ENCODE results near the gene FBN1.
A peak's percentile ranks its signal among the peaks of the same experiment; 100 is the strongest.

The FBN1 gene

GRCh38 chr15:48532946-48533345, 112.6 kb downstream of the FBN1 start:
- peak; percentile 72 for ATAC-seq
- TF ChIP-seq SNAI2 (CRISPR knock-in tag; IDR thresholded peaks at IDR 0.05) (no peak), GLIS3 (CRISPR knock-in tag; IDR thresholded peaks at IDR 0.05) (no peak), ZFP30 (CRISPR knock-in tag; IDR thresholded peaks at IDR 0.05) (no peak), ARNTL (CRISPR knock-in tag; IDR thresholded peaks at IDR 0.05; ENCODE audit: borderline replicate concordance, low read depth) (no peak), ZNF70 (CRISPR knock-in tag; IDR thresholded peaks at IDR 0.05) (no peak), TCF4 (CRISPR knock-in tag; IDR thresholded peaks at IDR 0.05; ENCODE audit: borderline replicate concordance) (peak; percentile 36; the same call in 1 of the 2 replicates), CSDC2 (CRISPR knock-in tag; IDR thresholded peaks at IDR 0.05) (no peak), ISL1 (CRISPR knock-in tag; IDR thresholded peaks at IDR 0.05) (peak; percentile 62), CSRNP3 (CRISPR knock-in tag; IDR thresholded peaks at IDR 0.05) (no peak), ZFP3 (CRISPR knock-in tag; IDR thresholded peaks at IDR 0.05) (no peak)

- ATAC-seq: no peak
- TF ChIP-seq TCF4 (CRISPR knock-in tag; IDR thresholded peaks at IDR 0.05; ENCODE audit: borderline replicate concordance) (no peak), OSR1 (CRISPR knock-in tag; IDR thresholded peaks at IDR 0.05) (no peak), ESRRG (CRISPR knock-in tag; IDR thresholded peaks at IDR 0.05) (no peak), POU6F1 (CRISPR knock-in tag; IDR thresholded peaks at IDR 0.05; ENCODE audit: borderline replicate concordance, low read depth) (no peak), ZNF565 (CRISPR knock-in tag; conservative IDR thresholded peaks at IDR 0.05; ENCODE audit: low read depth) (no peak), TSHZ2 (CRISPR knock-in tag; IDR thresholded peaks at IDR 0.05) (no peak), PPARA (CRISPR knock-in tag; IDR thresholded peaks at IDR 0.05; ENCODE audit: borderline replicate concordance) (no peak), ZFP3 (CRISPR knock-in tag; IDR thresholded peaks at IDR 0.05) (no peak), ZNF8 (CRISPR knock-in tag; IDR thresholded peaks at IDR 0.05) (no peak), ZNF70 (CRISPR knock-in tag; IDR thresholded peaks at IDR 0.05) (no peak), PATZ1 (CRISPR knock-in tag; IDR thresholded peaks at IDR 0.05; ENCODE audit: borderline replicate concordance) (no peak), RARB (CRISPR knock-in tag; IDR thresholded peaks at IDR 0.05) (no peak), ARNTL (CRISPR knock-in tag; IDR thresholded peaks at IDR 0.05; ENCODE audit: borderline replicate concordance, low read depth) (no peak)
Measured at GRCh38 chr15:48530528-48530927, 115.0 kb downstream of the FBN1 start.

GRCh38 chr15:48528921-48529320, 116.6 kb downstream of the FBN1 start:
- no peak for TF ChIP-seq TCF4 (CRISPR knock-in tag; IDR thresholded peaks at IDR 0.05; ENCODE audit: borderline replicate concordance)
- no peak for TF ChIP-seq ESRRG (CRISPR knock-in tag; IDR thresholded peaks at IDR 0.05)
- TF ChIP-seq BACH2 (CRISPR knock-in tag; IDR thresholded peaks at IDR 0.05; ENCODE audit: borderline replicate concordance): no peak
- no peak for TF ChIP-seq TOX (CRISPR knock-in tag; IDR thresholded peaks at IDR 0.05; ENCODE audit: borderline replicate concordance)
- TF ChIP-seq CSRNP3 (CRISPR knock-in tag; IDR thresholded peaks at IDR 0.05): no peak
- no peak for TF ChIP-seq ZNF8 (CRISPR knock-in tag; IDR thresholded peaks at IDR 0.05)
- no peak for TF ChIP-seq ZNF565 (CRISPR knock-in tag; conservative IDR thresholded peaks at IDR 0.05; ENCODE audit: low read depth)
- TF ChIP-seq OSR1 (CRISPR knock-in tag; IDR thresholded peaks at IDR 0.05): no peak
- ATAC-seq: no peak
